ENCODE data around the gene OR6B2. TPM values are rescaled to one million over a fixed set of nuclear protein-coding genes. Genes with fewer than 3 reads are reported as not detected.

OR6B2 gene
- total RNA-seq, 1 experiment from 2014 or later, result not detected

- CTCF ChIA-PET, result no interaction called here
- no peak overlapping the region for H3K27ac Mint-ChIP-seq (ENCODE audit: unreplicated experiment)
Measured at GRCh38 chr2:240014327-240014726, 15.9 kb downstream of the OR6B2 start.

GRCh38 chr2:240013343-240013742, 16.9 kb downstream of the OR6B2 start:
- Mint-ChIP-seq H3K9me3 (ENCODE audit: low read depth, unreplicated experiment) (no peaks in the 10 kb centered on the region), H3K27ac (ENCODE audit: unreplicated experiment) (no peak overlapping the region), H3K4me1 (ENCODE audit: low read depth, unreplicated experiment) (no peaks in the 10 kb centered on the region), H3K27me3 (ENCODE audit: unreplicated experiment) (no peaks in the 10 kb centered on the region), H3K36me3 (ENCODE audit: insufficient read depth, unreplicated experiment) (peaks cover 51% of the 10 kb centered on the region), H3K4me3 (ENCODE audit: low read depth, unreplicated experiment) (no peak overlapping the region)
- CTCF ChIA-PET, result interaction anchor here (0.8 to 1.4 kb wide), 2 partner anchors 8 to 131 kb away, joined by 3 to 5 read pairs; no protein-coding TSS in a partner anchor
- BruUV-seq (replicated peaks), result TSS peak; percentile 7
- intact Hi-C loops (cut with micrococcal nuclease; ENCODE audit: unreplicated experiment), result no loop called here
- TF ChIP-seq, protein P1, sequence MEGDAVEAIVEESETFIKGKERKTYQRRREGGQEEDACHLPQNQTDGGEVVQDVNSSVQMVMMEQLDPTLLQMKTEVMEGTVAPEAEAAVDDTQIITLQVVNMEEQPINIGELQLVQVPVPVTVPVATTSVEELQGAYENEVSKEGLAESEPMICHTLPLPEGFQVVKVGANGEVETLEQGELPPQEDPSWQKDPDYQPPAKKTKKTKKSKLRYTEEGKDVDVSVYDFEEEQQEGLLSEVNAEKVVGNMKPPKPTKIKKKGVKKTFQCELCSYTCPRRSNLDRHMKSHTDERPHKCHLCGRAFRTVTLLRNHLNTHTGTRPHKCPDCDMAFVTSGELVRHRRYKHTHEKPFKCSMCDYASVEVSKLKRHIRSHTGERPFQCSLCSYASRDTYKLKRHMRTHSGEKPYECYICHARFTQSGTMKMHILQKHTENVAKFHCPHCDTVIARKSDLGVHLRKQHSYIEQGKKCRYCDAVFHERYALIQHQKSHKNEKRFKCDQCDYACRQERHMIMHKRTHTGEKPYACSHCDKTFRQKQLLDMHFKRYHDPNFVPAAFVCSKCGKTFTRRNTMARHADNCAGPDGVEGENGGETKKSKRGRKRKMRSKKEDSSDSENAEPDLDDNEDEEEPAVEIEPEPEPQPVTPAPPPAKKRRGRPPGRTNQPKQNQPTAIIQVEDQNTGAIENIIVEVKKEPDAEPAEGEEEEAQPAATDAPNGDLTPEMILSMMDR (IDR thresholded peaks at IDR 0.05; ENCODE audit: unreplicated experiment), result no peak
- no peak for DNase-seq

More at GRCh38 chr2:240014327-240014726, 15.9 kb downstream of the OR6B2 start:
- TF ChIP-seq, protein P1 (IDR thresholded peaks at IDR 0.05; ENCODE audit: unreplicated experiment), result no peak
- Mint-ChIP-seq H3K4me3 (ENCODE audit: low read depth, unreplicated experiment) (no peak overlapping the region), H3K4me1 (ENCODE audit: low read depth, unreplicated experiment) (no peaks in the 10 kb centered on the region), H3K27me3 (ENCODE audit: unreplicated experiment) (no peaks in the 10 kb centered on the region), H3K9me3 (ENCODE audit: low read depth, unreplicated experiment) (no peaks in the 10 kb centered on the region), H3K36me3 (ENCODE audit: insufficient read depth, unreplicated experiment) (peaks cover 48% of the 10 kb centered on the region)
- DNase-seq, result no peak
- intact Hi-C loops (cut with micrococcal nuclease; ENCODE audit: unreplicated experiment), result no loop called here
- BruUV-seq (replicated peaks), result no TSS peak

DNA sequence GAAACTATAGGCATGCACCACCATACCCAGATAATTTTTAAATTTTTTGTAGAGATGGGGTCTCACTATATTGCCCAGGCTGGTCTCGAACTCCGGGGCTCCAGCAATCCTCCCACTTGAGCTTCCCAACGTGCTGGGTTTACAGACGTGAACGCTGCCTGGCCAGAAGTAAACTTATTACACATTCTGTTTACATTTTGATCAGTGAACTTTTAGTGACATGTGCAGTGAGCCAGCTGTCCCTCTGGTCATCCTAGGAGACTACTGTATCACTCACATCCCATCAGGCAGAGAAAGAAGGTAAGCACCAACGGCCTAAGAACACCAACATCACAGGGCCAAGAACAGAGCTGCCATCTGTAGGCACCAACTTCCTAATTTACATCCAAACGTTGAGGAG, 27.2 kb downstream of the OR6B2 start:
- H3K9me3 Mint-ChIP-seq (ENCODE audit: low read depth, unreplicated experiment), result no peaks in the 10 kb centered on the region
- intact Hi-C loops (cut with micrococcal nuclease; ENCODE audit: unreplicated experiment), result no loop called here
- BruUV-seq (replicated peaks), result no TSS peak
- TF ChIP-seq, protein P1 (IDR thresholded peaks at IDR 0.05; ENCODE audit: unreplicated experiment), result no peak
- peaks cover 14% of the 10 kb centered on the region for H3K36me3 Mint-ChIP-seq (ENCODE audit: insufficient read depth, unreplicated experiment)
- DNase-seq, result no peak
- H3K4me1 Mint-ChIP-seq (ENCODE audit: low read depth, unreplicated experiment), result no peaks in the 10 kb centered on the region
- no peaks in the 10 kb centered on the region for H3K27me3 Mint-ChIP-seq (ENCODE audit: unreplicated experiment)
- H3K27ac Mint-ChIP-seq (ENCODE audit: unreplicated experiment), result no peak overlapping the region
- CTCF ChIA-PET, result no interaction called here
- no peak overlapping the region for H3K4me3 Mint-ChIP-seq (ENCODE audit: low read depth, unreplicated experiment)

GRCh38 chr2:240000671-240001070, 29.6 kb downstream of the OR6B2 start:
- TF ChIP-seq, protein P1 (IDR thresholded peaks at IDR 0.05; ENCODE audit: unreplicated experiment), result no peak
- no peak for DNase-seq
- no peak overlapping the region for H3K4me3 Mint-ChIP-seq (ENCODE audit: low read depth, unreplicated experiment)
- no peaks in the 10 kb centered on the region for H3K27me3 Mint-ChIP-seq (ENCODE audit: unreplicated experiment)
- no TSS peak for BruUV-seq (replicated peaks)
- H3K9me3 Mint-ChIP-seq (ENCODE audit: low read depth, unreplicated experiment), result no peaks in the 10 kb centered on the region
- no peak overlapping the region for H3K27ac Mint-ChIP-seq (ENCODE audit: unreplicated experiment)
- peaks cover 14% of the 10 kb centered on the region for H3K36me3 Mint-ChIP-seq (ENCODE audit: insufficient read depth, unreplicated experiment)
- CTCF ChIA-PET, result no interaction called here
- no peaks in the 10 kb centered on the region for H3K4me1 Mint-ChIP-seq (ENCODE audit: low read depth, unreplicated experiment)
- intact Hi-C loops (cut with micrococcal nuclease; ENCODE audit: unreplicated experiment), result no loop called here

Data from Calu3 (cell line).